ENCODE measurements around the gene GMPR.

DNA sequence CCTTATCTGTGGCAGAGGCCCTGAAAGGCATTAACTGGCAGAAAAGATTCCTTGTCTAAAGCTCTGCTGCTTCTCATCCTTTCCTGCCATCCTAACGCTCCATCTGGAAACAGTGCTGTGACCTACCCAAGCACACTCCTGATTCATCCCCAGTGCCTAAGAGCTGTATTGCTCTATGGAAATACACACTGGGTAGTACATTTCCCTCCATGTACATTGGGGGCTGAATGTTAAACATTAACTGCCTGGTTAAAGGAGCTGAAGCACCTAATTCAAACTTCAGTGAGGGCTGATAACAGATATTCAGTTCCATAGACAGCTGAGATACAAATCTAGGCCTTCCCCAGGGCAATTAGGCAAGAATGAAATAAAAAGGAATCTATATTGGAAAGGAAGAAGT lies 36.7 kb upstream of the GMPR start:
- TF ChIP-seq, protein P1, sequence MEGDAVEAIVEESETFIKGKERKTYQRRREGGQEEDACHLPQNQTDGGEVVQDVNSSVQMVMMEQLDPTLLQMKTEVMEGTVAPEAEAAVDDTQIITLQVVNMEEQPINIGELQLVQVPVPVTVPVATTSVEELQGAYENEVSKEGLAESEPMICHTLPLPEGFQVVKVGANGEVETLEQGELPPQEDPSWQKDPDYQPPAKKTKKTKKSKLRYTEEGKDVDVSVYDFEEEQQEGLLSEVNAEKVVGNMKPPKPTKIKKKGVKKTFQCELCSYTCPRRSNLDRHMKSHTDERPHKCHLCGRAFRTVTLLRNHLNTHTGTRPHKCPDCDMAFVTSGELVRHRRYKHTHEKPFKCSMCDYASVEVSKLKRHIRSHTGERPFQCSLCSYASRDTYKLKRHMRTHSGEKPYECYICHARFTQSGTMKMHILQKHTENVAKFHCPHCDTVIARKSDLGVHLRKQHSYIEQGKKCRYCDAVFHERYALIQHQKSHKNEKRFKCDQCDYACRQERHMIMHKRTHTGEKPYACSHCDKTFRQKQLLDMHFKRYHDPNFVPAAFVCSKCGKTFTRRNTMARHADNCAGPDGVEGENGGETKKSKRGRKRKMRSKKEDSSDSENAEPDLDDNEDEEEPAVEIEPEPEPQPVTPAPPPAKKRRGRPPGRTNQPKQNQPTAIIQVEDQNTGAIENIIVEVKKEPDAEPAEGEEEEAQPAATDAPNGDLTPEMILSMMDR (IDR thresholded peaks at IDR 0.05 in 8 of 11, conservative IDR thresholded peaks at IDR 0.05 in 3 of 11), result no peak
- TF ChIP-seq POLR2AphosphoS5 (IDR thresholded peaks at IDR 0.05), result no peak
